ENCODE results near the gene STK32A.

Gene STK32A

DNA sequence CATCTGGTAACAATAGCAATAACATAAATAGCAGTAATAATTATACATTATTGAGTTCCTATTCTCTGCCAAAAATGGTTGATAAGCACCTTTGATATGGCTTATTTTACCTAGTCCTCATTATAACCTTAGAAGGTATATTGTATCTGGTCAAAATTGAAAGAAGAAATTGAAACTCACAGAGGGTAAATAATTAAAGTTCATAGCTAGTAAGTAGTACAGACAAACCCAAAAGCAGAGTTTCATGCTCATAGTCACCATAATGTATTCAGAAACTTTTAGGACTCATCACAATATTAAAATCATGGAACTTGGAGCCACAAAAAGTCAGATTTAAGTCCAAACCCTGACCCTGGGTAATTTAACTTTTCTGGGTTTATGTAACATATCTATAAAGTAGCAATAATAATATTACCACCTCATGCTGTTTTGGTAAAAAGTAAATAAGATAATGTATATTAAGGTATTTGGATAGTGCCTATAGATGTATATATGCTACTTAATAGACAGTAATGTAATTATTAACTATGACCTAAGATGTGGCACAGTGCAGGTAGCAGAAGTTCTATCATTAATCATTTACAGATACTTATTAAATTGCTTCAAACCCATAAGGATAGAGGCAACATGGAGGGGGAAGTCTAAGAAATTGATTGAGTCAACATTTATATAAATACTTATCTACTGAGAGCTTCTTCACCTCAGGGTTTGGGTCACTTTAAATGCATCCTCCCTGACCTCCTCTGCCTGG is 32.4 kb downstream of the STK32A start:
- DNase-seq, result no peak

DNA sequence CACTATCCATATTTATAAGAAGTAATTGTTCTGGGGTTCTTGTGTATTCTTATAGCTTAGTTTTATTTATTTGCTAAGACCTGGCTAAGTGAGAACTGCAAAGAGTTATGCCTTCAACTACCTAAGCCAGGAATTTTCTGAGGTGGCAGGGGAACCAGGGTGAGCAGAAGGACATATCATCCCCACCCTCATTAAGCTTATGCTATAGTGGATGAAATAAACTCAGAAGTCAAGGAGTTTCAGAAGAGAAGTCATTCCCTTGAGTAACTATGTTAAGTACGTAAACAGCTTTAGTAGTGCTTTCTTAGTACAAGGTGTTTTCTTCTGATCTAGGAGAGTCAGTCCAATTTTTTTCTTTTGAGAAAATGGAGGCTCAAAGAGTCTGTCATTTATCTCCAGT is 41.7 kb downstream of the STK32A start:
- no peak for DNase-seq

GRCh38 chr5:147286296-147286695 is 51.5 kb downstream of the STK32A start:
- no peak for DNase-seq

DNA sequence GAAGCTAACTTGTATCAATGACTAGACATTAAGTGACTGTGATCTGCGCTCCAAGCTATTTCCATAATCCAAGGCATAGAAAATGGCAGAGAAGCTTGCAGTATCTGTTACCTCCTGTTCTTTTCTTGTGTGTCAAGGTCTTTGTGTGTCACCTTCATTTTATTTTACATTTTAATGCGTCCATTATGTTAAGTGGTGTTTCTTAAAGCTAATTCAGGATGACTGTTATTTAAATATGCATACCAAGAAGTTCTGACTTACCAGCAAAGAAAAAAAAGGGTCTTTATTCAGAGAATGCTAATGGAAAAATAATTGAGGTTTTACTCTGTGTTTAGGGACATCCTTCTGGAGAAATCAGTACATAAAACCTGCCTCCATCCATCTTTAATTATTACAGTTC is 52.3 kb downstream of the STK32A start:
- no peak for DNase-seq

DNA sequence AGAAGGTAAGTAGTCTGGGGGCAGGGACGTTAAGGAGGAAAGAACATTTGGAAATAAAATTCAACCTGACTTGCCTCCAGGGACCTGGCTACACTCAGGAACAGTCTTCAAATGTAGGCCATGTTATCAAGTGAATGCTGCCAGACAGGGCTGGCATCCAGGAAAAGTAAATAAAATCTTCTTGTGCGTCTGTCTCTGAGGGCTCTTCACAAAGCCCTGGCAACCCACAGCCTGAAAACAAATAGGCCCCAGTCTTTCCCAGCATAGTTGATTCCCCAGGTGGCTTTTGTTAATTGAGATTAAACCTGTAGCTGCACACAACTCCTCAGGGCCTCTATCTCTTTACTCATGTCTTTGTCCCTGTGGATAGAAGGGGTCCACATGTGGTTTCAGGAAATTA is 55.4 kb downstream of the STK32A start:
- DNase-seq, result no peak

- no peak for DNase-seq
Observed at GRCh38 chr5:147303251-147303650, 68.4 kb downstream of the STK32A start.

DNA sequence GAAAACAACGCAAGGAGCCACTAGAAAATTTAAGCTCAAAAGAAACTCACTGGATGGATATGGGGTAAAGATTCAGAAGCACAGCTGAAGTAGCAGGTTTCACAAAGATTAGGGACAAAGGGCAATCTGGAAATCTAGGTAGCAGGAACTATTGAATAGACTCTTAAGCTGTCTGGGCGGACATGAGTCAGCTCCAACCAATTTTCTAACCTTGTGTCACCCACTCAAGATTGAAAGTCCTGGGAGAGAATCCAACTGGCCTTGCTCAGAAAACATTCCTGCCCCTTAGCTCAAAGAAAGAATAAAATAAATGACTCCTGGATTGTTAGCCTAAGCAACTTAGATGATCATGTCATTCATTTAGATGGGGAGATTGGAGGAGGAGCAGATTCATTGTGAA is 69.2 kb downstream of the STK32A start:
- no peak for DNase-seq

- DNase-seq, result no peak
Observed at GRCh38 chr5:147305147-147305546, 70.3 kb downstream of the STK32A start.

GRCh38 chr5:147306351-147306750 is 71.5 kb downstream of the STK32A start:
- DNase-seq, result no peak

GRCh38 chr5:147307170-147307569 is 72.3 kb downstream of the STK32A start:
- no peak for DNase-seq

- no peak for DNase-seq
Observed at GRCh38 chr5:147309621-147310020, 74.8 kb downstream of the STK32A start.

GRCh38 chr5:147310059-147310704 is 75.4 kb downstream of the STK32A start:
- DNase-seq, result no peak

GRCh38 chr5:147317978-147318684 is 83.3 kb downstream of the STK32A start:
- DNase-seq, result no peak

GRCh38 chr5:147321569-147321968 is 86.7 kb downstream of the STK32A start:
- DNase-seq, result no peak

DNA sequence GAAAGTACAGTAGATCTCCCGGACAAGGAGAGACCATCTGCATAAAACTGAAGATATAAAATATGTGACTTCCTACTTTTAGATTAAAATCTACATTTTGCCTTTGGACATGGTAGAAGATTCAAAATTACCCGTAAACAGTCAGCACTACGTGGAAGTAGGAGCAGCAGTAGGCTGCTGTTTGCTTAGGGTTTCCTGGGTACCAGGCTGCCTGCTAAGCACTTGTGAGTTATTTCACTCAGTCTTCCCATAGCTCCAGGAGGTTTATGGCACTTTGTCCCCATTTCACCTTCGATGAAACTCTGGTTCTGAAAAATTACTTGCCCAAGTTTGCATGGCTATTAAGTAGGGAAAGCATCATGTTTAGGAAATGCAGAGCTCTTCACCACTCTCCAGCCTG is 92.6 kb downstream of the STK32A start:
- DNase-seq, result no peak

DNA sequence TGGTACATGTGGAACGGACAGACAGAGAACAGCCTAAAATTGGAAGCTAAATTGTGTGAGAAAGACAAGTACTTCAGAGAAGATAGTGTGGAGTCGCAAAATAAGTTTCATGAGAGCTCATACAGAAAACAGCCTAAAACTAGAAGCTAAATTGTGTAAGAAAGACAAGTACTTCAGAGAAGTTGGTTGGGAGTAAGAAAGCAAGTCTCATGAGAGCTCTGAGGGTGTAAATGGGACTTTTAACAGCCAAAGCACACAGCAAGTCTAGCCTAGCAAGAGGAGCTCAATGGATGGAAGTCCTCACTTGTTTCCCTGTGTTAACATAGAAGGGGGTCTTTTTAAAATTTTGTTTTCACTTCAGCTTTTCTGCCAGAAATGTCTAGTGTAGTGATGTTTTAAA is 93.1 kb downstream of the STK32A start:
- DNase-seq, result no peak

GRCh38 chr5:147332658-147333057 is 97.8 kb downstream of the STK32A start:
- DNase-seq, result no peak

- DNase-seq, result no peak
Observed at GRCh38 chr5:147336876-147337275, 102.0 kb downstream of the STK32A start.

GRCh38 chr5:147339313-147339712 is 104.5 kb downstream of the STK32A start:
- no peak for DNase-seq

DNA sequence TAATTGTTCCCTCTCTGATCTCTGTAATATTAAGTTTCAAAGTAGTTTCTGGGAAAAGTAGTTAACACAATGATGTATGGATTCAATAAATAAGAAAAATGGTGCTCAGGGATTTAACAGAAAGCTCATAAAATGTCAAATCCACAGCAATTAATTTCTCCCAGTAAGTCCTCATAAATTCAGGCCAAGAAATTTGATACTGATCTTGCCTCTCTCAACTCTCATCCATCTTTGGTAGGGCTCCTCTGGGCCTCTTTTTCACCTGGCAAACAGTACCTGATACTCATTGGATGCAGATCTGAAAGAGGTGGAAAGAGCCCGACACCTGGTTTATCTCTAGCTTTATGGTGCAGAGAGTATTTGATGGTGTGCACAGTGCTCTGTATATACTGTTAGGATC is 106.1 kb downstream of the STK32A start:
- DNase-seq, result no peak

- DNase-seq, result no peak
Observed at GRCh38 chr5:147341345-147341744, 106.5 kb downstream of the STK32A start.

GRCh38 chr5:147344861-147345260 is 110.0 kb downstream of the STK32A start:
- no peak for DNase-seq

DNA sequence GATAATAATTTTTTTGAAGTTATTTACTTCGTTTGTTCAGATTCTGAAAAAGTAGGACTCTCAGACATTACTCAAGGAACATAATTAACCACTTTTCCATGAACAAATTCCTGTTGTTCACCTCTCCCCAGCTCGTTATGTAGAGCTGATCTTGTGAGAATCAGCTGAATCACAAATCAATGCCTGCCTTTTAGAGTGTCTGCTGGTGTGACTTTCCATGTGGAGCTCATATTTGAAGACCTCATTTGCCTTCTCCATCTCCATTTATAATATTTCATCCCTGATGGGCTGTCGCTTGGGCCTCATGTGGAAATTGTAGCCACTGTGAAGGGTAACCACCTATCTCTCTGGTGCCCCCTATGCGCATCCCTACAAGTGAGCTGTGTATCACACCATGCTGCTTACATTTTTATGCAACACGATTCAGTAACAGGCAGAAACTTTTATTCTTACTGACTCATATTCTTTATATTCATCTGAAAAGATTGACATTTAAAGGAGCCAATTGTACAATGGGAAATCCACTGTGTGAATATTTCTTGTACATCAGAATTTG is 111.3 kb downstream of the STK32A start:
- no peak for DNase-seq

GRCh38 chr5:147348046-147348445 is 113.2 kb downstream of the STK32A start:
- DNase-seq, result no peak
